MCF 10A (cell line): Measurements from ENCODE around the gene HECTD1. TPM values are rescaled to one million over a fixed set of nuclear protein-coding genes. Genes with fewer than 3 reads are reported as not detected.

Experiments
- BruUV-seq: library from RNA; stranded (reverse); fragments of 400-500 nt; replicated peaks from 2 replicates; lab custom pipeline; 2021; lab: Mats Ljungman, UMichigan
- CTCF ChIA-PET: fragments of 300-600 bp; sonication (Branson Sonifier 250); formaldehyde crosslinking; extraction: SDS; loops from one replicate; lab custom pipeline; 2021; ENCODE audit warnings: antibody characterized with exemption, inconsistent platforms; lab: Yijun Ruan, JAX
- POLR2A ChIA-PET: fragments of 300-600, 350-650 bp; sonication (Branson Sonifier 250); formaldehyde crosslinking; extraction: SDS; loops from one replicate; lab custom pipeline; 2020; ENCODE audit warnings: antibody characterized with exemption, inconsistent platforms; lab: Yijun Ruan, JAX
- DNase-seq: peaks from one replicate; pipeline ENCODE4 v3.0.0-alpha.2; 2018; ENCODE audit not compliant: unreplicated experiment
- H3K27ac Mint-ChIP-seq: one replicate; pipeline ENCODE4 v1.8.0; 2022; ENCODE audit warnings: mild to moderate bottlenecking, low read depth, mixed read lengths; ENCODE audit not compliant: unreplicated experiment
- H3K27me3 Mint-ChIP-seq: one replicate; pipeline ENCODE4 v1.8.0; 2022; ENCODE audit warnings: mixed read lengths; ENCODE audit not compliant: insufficient read depth, unreplicated experiment
- H3K36me3 Mint-ChIP-seq: one replicate; pipeline ENCODE4 v1.8.0; 2022; ENCODE audit warnings: mild to moderate bottlenecking, moderate library complexity, mixed read lengths; ENCODE audit not compliant: insufficient read depth, unreplicated experiment
- H3K4me1 Mint-ChIP-seq: one replicate; pipeline ENCODE4 v1.8.0; 2022; ENCODE audit warnings: mixed read lengths; ENCODE audit not compliant: insufficient read depth, unreplicated experiment
- H3K4me3 Mint-ChIP-seq: one replicate; pipeline ENCODE4 v1.8.0; 2022; ENCODE audit warnings: mild to moderate bottlenecking, moderate library complexity, mixed read lengths; ENCODE audit not compliant: unreplicated experiment
- H3K9me3 Mint-ChIP-seq: one replicate; pipeline ENCODE4 v1.8.0; 2022; ENCODE audit warnings: mixed read lengths; ENCODE audit not compliant: unreplicated experiment
- intact Hi-C: fragments of 100-400 bp; cut with micrococcal nuclease; formaldehyde crosslinking; loops from 2 replicates; pipeline ENCODE4 v1.14.1; 2022
- total RNA-seq: library from RNA; stranded (reverse); gene quantifications from 2 replicates; pipeline ENCODE4 v1.2.3, GENCODE V29; 2022
- TF ChIP-seq, protein P1 (sequence below): fragments of 200-600 bp; IDR thresholded peaks from one replicate; pipeline ENCODE4 v1.8.0; 2022; ENCODE audit warnings: antibody characterized with exemption, mild to moderate bottlenecking; ENCODE audit not compliant: unreplicated experiment

HECTD1 gene
- total RNA-seq, 1 experiment from 2014 or later: 122 TPM

DNA sequence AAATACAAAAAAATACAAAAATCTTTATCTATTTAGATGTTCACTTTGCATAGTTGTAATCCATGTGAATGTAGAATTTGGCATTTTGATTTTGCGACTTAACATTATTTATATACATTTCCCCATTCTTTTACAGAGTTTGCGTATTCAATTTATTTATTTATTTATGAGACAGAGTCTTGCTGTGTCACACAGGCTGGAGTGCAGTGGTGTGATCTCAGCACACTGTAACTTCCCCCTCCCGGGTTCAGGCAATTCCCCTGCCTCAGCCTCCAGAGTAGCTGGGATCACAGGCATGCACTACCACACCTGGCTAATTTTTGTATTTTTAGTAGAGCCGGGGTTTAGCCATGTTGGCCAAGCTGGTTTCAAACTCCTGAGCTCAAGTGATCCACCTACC lies 156.1 kb downstream of the HECTD1 start:
- no peak overlapping the region for H3K4me3 Mint-ChIP-seq
- TF ChIP-seq, protein P1, sequence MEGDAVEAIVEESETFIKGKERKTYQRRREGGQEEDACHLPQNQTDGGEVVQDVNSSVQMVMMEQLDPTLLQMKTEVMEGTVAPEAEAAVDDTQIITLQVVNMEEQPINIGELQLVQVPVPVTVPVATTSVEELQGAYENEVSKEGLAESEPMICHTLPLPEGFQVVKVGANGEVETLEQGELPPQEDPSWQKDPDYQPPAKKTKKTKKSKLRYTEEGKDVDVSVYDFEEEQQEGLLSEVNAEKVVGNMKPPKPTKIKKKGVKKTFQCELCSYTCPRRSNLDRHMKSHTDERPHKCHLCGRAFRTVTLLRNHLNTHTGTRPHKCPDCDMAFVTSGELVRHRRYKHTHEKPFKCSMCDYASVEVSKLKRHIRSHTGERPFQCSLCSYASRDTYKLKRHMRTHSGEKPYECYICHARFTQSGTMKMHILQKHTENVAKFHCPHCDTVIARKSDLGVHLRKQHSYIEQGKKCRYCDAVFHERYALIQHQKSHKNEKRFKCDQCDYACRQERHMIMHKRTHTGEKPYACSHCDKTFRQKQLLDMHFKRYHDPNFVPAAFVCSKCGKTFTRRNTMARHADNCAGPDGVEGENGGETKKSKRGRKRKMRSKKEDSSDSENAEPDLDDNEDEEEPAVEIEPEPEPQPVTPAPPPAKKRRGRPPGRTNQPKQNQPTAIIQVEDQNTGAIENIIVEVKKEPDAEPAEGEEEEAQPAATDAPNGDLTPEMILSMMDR: no peak
- no TSS peak for BruUV-seq
- H3K9me3 Mint-ChIP-seq: no peaks in the 10 kb centered on the region
- peaks cover 6% of the 10 kb centered on the region for H3K36me3 Mint-ChIP-seq
- H3K4me1 Mint-ChIP-seq: peaks cover 6% of the 10 kb centered on the region
- intact Hi-C loops: no loop called here
- ChIA-PET CTCF (no interaction called here), POLR2A (no interaction called here)
- no peak overlapping the region for H3K27ac Mint-ChIP-seq
- DNase-seq: no peak
- no peaks in the 10 kb centered on the region for H3K27me3 Mint-ChIP-seq

DNA sequence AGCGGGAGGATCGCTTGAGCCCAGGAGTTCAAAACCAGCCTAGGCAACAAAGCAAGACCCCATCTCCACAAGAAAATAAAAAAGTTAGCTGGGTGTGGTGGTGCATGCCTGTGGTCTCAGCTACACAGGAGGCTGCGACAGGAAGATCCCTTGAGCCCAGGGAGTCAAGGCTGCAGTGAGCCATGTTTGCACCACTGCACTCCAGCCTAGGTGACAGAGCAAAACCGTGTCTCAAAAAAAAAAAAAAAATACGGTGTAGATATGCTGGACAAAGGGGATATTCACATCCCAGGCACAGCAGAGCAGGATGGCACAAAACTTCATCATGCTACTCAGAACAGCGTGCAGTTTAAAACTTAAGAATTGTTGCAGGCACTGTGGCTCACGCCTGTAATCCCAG lies 156.6 kb downstream of the HECTD1 start:
- intact Hi-C loops: no loop called here
- CTCF ChIA-PET: no interaction called here
- TF ChIP-seq, protein P1: no peak
- Mint-ChIP-seq H3K27ac (no peak overlapping the region), H3K36me3 (peaks cover 6% of the 10 kb centered on the region), H3K9me3 (no peaks in the 10 kb centered on the region), H3K27me3 (no peaks in the 10 kb centered on the region), H3K4me1 (peaks cover 6% of the 10 kb centered on the region), H3K4me3 (no peak overlapping the region)
- no peak for DNase-seq
- POLR2A ChIA-PET: no interaction called here
- no TSS peak for BruUV-seq

Other genes with a start within 250 kb of the HECTD1 start
- 13.4 TPM in 2 replicates for gene AP4S1, start 182.1 kb downstream of the HECTD1 start, total RNA-seq
- 36.6 and 40.7 TPM in 2 replicates for gene STRN3, start 181.4 kb downstream of the HECTD1 start, total RNA-seq
- 23.1 and 26.2 TPM in 2 replicates for gene HEATR5A, start 212.8 kb upstream of the HECTD1 start, total RNA-seq
- 24.4 TPM in 2 replicates for gene DTD2, start 249.7 kb upstream of the HECTD1 start, total RNA-seq